Ovary (tissue), 1 donor: Measurements from ENCODE around the gene P4HB.

ENCODE experiments used
- EP300 ChIP-seq: sonication (generic); formaldehyde crosslinking; IDR thresholded peaks from one replicate; pipeline ENCODE4 v1.6.1; 2017; ENCODE audit warnings: antibody characterized with exemption
- POLR2A ChIP-seq: fragments of 450-650 bp; IDR thresholded peaks from one replicate; pipeline ENCODE4 v1.6.1; 2017; ENCODE audit warnings: antibody characterized with exemption, mild to moderate bottlenecking, moderate library complexity

GRCh38 chr17:81849457-81849856, 10.9 kb downstream of the P4HB start:
- TF ChIP-seq POLR2A (no peak), EP300 (no peak)
